ENCODE data around the gene ZNF652.

DNA sequence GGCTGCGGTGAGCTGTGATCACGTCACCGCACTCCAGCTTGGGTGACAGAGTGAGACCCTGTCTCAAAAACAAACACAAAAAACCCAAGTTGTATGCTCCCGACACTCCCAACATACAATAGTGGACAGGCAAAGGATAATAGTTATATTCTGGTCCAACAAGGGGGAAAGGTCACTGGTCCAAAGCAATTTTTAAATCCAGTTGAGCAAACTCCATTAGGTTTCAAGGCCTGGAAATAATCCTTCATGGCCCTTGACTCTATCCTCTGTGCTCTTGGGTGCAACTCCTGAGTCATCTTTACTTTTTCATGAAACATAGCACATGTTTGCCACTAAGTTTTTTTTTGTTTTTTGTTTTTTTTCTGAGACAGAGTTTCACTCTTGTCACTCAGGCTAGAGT lies 81.1 kb downstream of the ZNF652 start:
- TF ChIP-seq CTCF (IDR thresholded peaks at IDR 0.05) (no peak), POLR2A (IDR thresholded peaks at IDR 0.05) (no peak)
